SK-N-MC (cell line): ENCODE data around the gene NINJ1.

Experiments
- EZH2 ChIP-seq: fragments of 200-600 bp; sonication (generic); IDR thresholded peaks from one replicate; pipeline ENCODE4 v1.6.1; 2017; ENCODE audit warnings: antibody characterized with exemption
- FOXP2 ChIP-seq: optimal IDR thresholded peaks from 2 replicates; pipeline ENCODE3; 2011; ENCODE audit warnings: mild to moderate bottlenecking, moderate library complexity; ENCODE audit not compliant: insufficient read depth; ENCODE audit errors: extremely low read length, control extremely low read depth
- POLR2AphosphoS5 ChIP-seq: IDR thresholded peaks from 2 replicates; pipeline ENCODE4 v1.6.1; 2012; ENCODE audit warnings: mild to moderate bottlenecking, low read depth, low read length, borderline replicate concordance

- TF ChIP-seq POLR2AphosphoS5 (no peak), EZH2 (no peak), FOXP2 (no peak)
These were observed 43.0 kb downstream of the NINJ1 start for GRCh38 chr9:93091056-93091452.
